Jurkat, Clone E6-1 (cell line): ENCODE data around the gene FJX1. TPM values are rescaled to one million over a fixed set of nuclear protein-coding genes. Genes with fewer than 3 reads are reported as not detected.

ENCODE experiments used
- DNase-seq: peaks from one replicate; pipeline ENCODE4 v3.0.0-alpha.2; 2011; ENCODE audit warnings: low read depth, low spot score
- H3K4me3 ChIP-seq: 2 replicates; pipeline ENCODE4 v1.5.1; 2011; ENCODE audit warnings: mild to moderate bottlenecking, low read length, control low read depth, moderate library complexity
- polyA plus RNA-seq: library from polyadenylated mRNA; unstranded; fragments of >200 nt; gene quantifications from one replicate; pipeline ENCODE4 v1.2.1, GENCODE V29; 2012; ENCODE audit warnings: missing spikeins; ENCODE audit not compliant: insufficient read length, insufficient read depth

The FJX1 gene
- 4.1 TPM for polyA plus RNA-seq

- DNase-seq: peak; percentile 18
- peak within 1 kb of the TSS; percentile 27 for H3K4me3 ChIP-seq
Observed at GRCh38 chr11:35617687-35618496, at the start of gene FJX1. Gene FJX1, plus strand, starts transcription at chr11:35618460. Its CDS starts 177 bp downstream, at chr11:35618637.

- no peak for DNase-seq
- no peak overlapping the region for H3K4me3 ChIP-seq
Observed at GRCh38 chr11:35571696-35572095, 46.6 kb upstream of the FJX1 start.

GRCh38 chr11:35579557-35580396 is 38.5 kb upstream of the FJX1 start:
- H3K4me3 ChIP-seq: no peak overlapping the region
- DNase-seq: no peak

GRCh38 chr11:35580397-35580781 is 37.9 kb upstream of the FJX1 start:
- H3K4me3 ChIP-seq: no peak overlapping the region
- DNase-seq: no peak

- H3K4me3 ChIP-seq: no peak overlapping the region
- DNase-seq: no peak
Observed at GRCh38 chr11:35582033-35582432, 36.2 kb upstream of the FJX1 start.

- no peak for DNase-seq
- H3K4me3 ChIP-seq: no peak overlapping the region
Observed at GRCh38 chr11:35583126-35583525, 35.1 kb upstream of the FJX1 start.

GRCh38 chr11:35583843-35584242 is 34.4 kb upstream of the FJX1 start:
- H3K4me3 ChIP-seq: no peak overlapping the region
- no peak for DNase-seq

GRCh38 chr11:35584321-35584720 is 33.9 kb upstream of the FJX1 start:
- H3K4me3 ChIP-seq: no peak overlapping the region
- no peak for DNase-seq

GRCh38 chr11:35585416-35585815 is 32.8 kb upstream of the FJX1 start:
- H3K4me3 ChIP-seq: no peak overlapping the region
- no peak for DNase-seq

- no peak for DNase-seq
- H3K4me3 ChIP-seq: no peak overlapping the region
Observed at GRCh38 chr11:35586222-35586621, 32.0 kb upstream of the FJX1 start.

- no peak for DNase-seq
Observed at GRCh38 chr11:35587972-35588371, 30.3 kb upstream of the FJX1 start.

GRCh38 chr11:35588627-35589026 is 29.6 kb upstream of the FJX1 start:
- no peak for DNase-seq
- H3K4me3 ChIP-seq: no peak overlapping the region

More at GRCh38 chr11:35587972-35588371, 30.3 kb upstream of the FJX1 start:
- H3K4me3 ChIP-seq: no peak overlapping the region

GRCh38 chr11:35589281-35589680 is 29.0 kb upstream of the FJX1 start:
- DNase-seq: no peak
- H3K4me3 ChIP-seq: no peak overlapping the region

- H3K4me3 ChIP-seq: no peak overlapping the region
- no peak for DNase-seq
Observed at GRCh38 chr11:35590412-35590811, 27.8 kb upstream of the FJX1 start.

GRCh38 chr11:35593143-35593542 is 25.1 kb upstream of the FJX1 start:
- DNase-seq: no peak
- H3K4me3 ChIP-seq: no peak overlapping the region

GRCh38 chr11:35594680-35595079 is 23.6 kb upstream of the FJX1 start:
- H3K4me3 ChIP-seq: no peak overlapping the region
- DNase-seq: no peak

- no peak overlapping the region for H3K4me3 ChIP-seq
- DNase-seq: no peak
Observed at GRCh38 chr11:35598254-35599125, 19.8 kb upstream of the FJX1 start.

- no peak for DNase-seq
- no peak overlapping the region for H3K4me3 ChIP-seq
Observed at GRCh38 chr11:35600331-35600838, 17.9 kb upstream of the FJX1 start.

GRCh38 chr11:35602160-35602793 is 16.0 kb upstream of the FJX1 start:
- no peak overlapping the region for H3K4me3 ChIP-seq
- no peak for DNase-seq
